Ishikawa (cell line): ENCODE results near the gene RBFOX1.

Experiments
- CEBPB ChIP-seq: IDR thresholded peaks from 2 replicates; pipeline ENCODE4 v1.6.1; 2012
- CREB1 ChIP-seq: IDR thresholded peaks from 2 replicates; pipeline ENCODE4 v1.6.1; 2012; ENCODE audit warnings: low read depth
- EGR1 ChIP-seq: IDR thresholded peaks from 2 replicates; pipeline ENCODE4 v1.6.1; 2012
- EP300 ChIP-seq: IDR thresholded peaks from 2 replicates; pipeline ENCODE4 v1.6.1; 2012; ENCODE audit warnings: borderline replicate concordance
- MAX ChIP-seq: IDR thresholded peaks from 2 replicates; pipeline ENCODE4 v1.6.1; 2012
- NFIC ChIP-seq: IDR thresholded peaks from 2 replicates; pipeline ENCODE4 v1.6.1; 2012
- TAF1 ChIP-seq: IDR thresholded peaks from 2 replicates; pipeline ENCODE4 v1.6.1; 2012; ENCODE audit warnings: low read depth, mild to moderate bottlenecking
- TEAD4 ChIP-seq: IDR thresholded peaks from 2 replicates; pipeline ENCODE4 v1.6.1; 2012
- USF1 ChIP-seq: IDR thresholded peaks from 2 replicates; pipeline ENCODE4 v1.6.1; 2012
- YY1 ChIP-seq: IDR thresholded peaks from 2 replicates; pipeline ENCODE4 v1.6.1; 2012; ENCODE audit warnings: low read depth
- TF ChIP-seq, protein P1 (sequence below): IDR thresholded peaks from 2 replicates; pipeline ENCODE4 v1.6.1; 2012; ENCODE audit warnings: low read depth, mild to moderate bottlenecking

GRCh38 chr16:7392206-7392605 lies 59.6 kb downstream of the RBFOX1 start:
- TF ChIP-seq CEBPB (no peak), YY1 (no peak), MAX (no peak), NFIC (no peak), EP300 (no peak), USF1 (no peak), CREB1 (no peak), TAF1 (no peak), TEAD4 (no peak), EGR1 (no peak)
- TF ChIP-seq, protein P1, sequence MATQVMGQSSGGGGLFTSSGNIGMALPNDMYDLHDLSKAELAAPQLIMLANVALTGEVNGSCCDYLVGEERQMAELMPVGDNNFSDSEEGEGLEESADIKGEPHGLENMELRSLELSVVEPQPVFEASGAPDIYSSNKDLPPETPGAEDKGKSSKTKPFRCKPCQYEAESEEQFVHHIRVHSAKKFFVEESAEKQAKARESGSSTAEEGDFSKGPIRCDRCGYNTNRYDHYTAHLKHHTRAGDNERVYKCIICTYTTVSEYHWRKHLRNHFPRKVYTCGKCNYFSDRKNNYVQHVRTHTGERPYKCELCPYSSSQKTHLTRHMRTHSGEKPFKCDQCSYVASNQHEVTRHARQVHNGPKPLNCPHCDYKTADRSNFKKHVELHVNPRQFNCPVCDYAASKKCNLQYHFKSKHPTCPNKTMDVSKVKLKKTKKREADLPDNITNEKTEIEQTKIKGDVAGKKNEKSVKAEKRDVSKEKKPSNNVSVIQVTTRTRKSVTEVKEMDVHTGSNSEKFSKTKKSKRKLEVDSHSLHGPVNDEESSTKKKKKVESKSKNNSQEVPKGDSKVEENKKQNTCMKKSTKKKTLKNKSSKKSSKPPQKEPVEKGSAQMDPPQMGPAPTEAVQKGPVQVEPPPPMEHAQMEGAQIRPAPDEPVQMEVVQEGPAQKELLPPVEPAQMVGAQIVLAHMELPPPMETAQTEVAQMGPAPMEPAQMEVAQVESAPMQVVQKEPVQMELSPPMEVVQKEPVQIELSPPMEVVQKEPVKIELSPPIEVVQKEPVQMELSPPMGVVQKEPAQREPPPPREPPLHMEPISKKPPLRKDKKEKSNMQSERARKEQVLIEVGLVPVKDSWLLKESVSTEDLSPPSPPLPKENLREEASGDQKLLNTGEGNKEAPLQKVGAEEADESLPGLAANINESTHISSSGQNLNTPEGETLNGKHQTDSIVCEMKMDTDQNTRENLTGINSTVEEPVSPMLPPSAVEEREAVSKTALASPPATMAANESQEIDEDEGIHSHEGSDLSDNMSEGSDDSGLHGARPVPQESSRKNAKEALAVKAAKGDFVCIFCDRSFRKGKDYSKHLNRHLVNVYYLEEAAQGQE: no peak
